Measurements from ENCODE around the gene ARHGAP8. TPM values are rescaled to one million over a fixed set of nuclear protein-coding genes. Genes with fewer than 3 reads are reported as not detected.

ARHGAP8 gene
- total and polyA plus RNA-seq, 2 donors (not counting 1 experiment from before 2014, with no cell fraction given), result 0.37 TPM; not detected in 1

GRCh38 chr22:44906999-44907644, 154.7 kb downstream of the ARHGAP8 start:
- 89% methylated on average over 17 of the region's 18 CpGs for WGBS (ENCODE audit: insufficient coverage)

More at GRCh38 chr22:44906999-44907644, 154.7 kb downstream of the ARHGAP8 start:
- Mint-ChIP-seq H3K27ac (no peak overlapping the region), H3K9me3 (ENCODE audit: insufficient read depth) (peaks cover 14% of the 10 kb centered on the region), H3K27me3 (peaks cover 18% of the 10 kb centered on the region), H3K4me3 (no peak overlapping the region), H3K4me1 (no peaks in the 10 kb centered on the region)
- ATAC-seq (ENCODE audit: low read depth) (no peak), DNase-seq (no peak)
- H3K4me3 ChIP-seq (ENCODE audit: control extremely low read depth in 1 of 5, extremely low read depth in 1 of 5, insufficient read depth in 1 of 5, low read depth in 2 of 5, low read length in 4 of 5), result no peak overlapping the region
- H3K4me1 ChIP-seq (ENCODE audit: control insufficient read depth in 2 of 2, insufficient read depth in 2 of 2, low read length in 2 of 2), result no peaks in the 10 kb centered on the region
- peaks cover 0 to 22% (median 0%) of the 10 kb centered on the region in 3 donors for H3K9me3 ChIP-seq (ENCODE audit: control extremely low read depth in 1 of 3, control insufficient read depth in 2 of 3, insufficient read depth in 1 of 3, low read length in 2 of 3)
- H3K4me2 ChIP-seq (replicated peaks; ENCODE audit: low read depth, low read length, poor library complexity, severe bottlenecking), result no peak overlapping the region
- ChIA-PET POLR2A (no interaction called here), CTCF (no interaction called here)
- H2AFZ ChIP-seq (ENCODE audit: insufficient read depth, low read depth, low read length, poor library complexity, severe bottlenecking), result no peak overlapping the region
- no peak for TF ChIP-seq EZH2 (IDR thresholded peaks at IDR 0.05; ENCODE audit: borderline replicate concordance, insufficient read depth, low read depth, low read length, poor library complexity, severe bottlenecking)
- TF ChIP-seq CTCF (IDR thresholded peaks at IDR 0.05), result no peak
- H3K27me3 ChIP-seq (replicated peaks in 1 of 4; ENCODE audit: control extremely low read depth in 1 of 4, control insufficient read depth in 3 of 4, insufficient read depth in 4 of 4, low read length in 3 of 4), result no peaks in the 10 kb centered on the region
- no peaks in the 10 kb centered on the region for H3K36me3 ChIP-seq (replicated peaks in 1 of 2; ENCODE audit: control extremely low read depth in 1 of 2, control insufficient read depth in 1 of 2, extremely low read depth in 1 of 2, insufficient read depth in 2 of 2, low read length in 1 of 2)
- no peak overlapping the region for H3K9ac ChIP-seq (ENCODE audit: low read length)
- no peaks in the 10 kb centered on the region for H4K20me1 ChIP-seq (ENCODE audit: control insufficient read depth, insufficient read depth, low read length, poor library complexity, severe bottlenecking)
- no peaks in the 10 kb centered on the region for H3K79me2 ChIP-seq (ENCODE audit: control insufficient read depth, insufficient read depth, low read length)
- intact Hi-C loops (cut with micrococcal nuclease), result no loop called here
- no peak overlapping the region for H3K27ac ChIP-seq (ENCODE audit: low read length in 2 of 2)

Data from B cell (primary cell).